GM23338 (cell line): ENCODE data around the gene RAPGEF4.

Experiments used
- CREB1 ChIP-seq: fragments of 250-450 bp; sonication (Bioruptor Pico); IDR thresholded peaks from 2 replicates; pipeline ENCODE4 v1.5.0; 2020; ENCODE audit warnings: low read depth, mild to moderate bottlenecking, moderate library complexity
- EZH2 ChIP-seq: fragments of 200-600 bp; sonication (generic); IDR thresholded peaks from one replicate; pipeline ENCODE4 v1.8.0; 2017; ENCODE audit warnings: antibody characterized with exemption, mild to moderate bottlenecking, low read depth; ENCODE audit not compliant: unreplicated experiment
- EZH2phosphoT487 ChIP-seq: fragments of 200-600 bp; sonication (generic); IDR thresholded peaks from one replicate; pipeline ENCODE4 v1.8.1; 2018; ENCODE audit warnings: antibody characterized with exemption; ENCODE audit not compliant: unreplicated experiment
- JUNB ChIP-seq: IDR thresholded peaks from one replicate; pipeline ENCODE4 v1.6.1; 2016; ENCODE audit warnings: antibody characterized with exemption; ENCODE audit not compliant: unreplicated experiment
- NANOG ChIP-seq: IDR thresholded peaks from 2 replicates; pipeline ENCODE4 v1.6.1; 2016; ENCODE audit warnings: antibody characterized with exemption, borderline replicate concordance
- POLR2AphosphoS5 ChIP-seq: IDR thresholded peaks from 2 replicates; pipeline ENCODE4 v1.6.1; 2016; ENCODE audit warnings: antibody characterized with exemption, low read depth
- STAT1 ChIP-seq: IDR thresholded peaks from one replicate; pipeline ENCODE4 v1.6.1; 2016; ENCODE audit warnings: antibody characterized with exemption; ENCODE audit not compliant: unreplicated experiment
- ZNF114 ChIP-seq: fragments of 250-450 bp; sonication (Bioruptor Pico); IDR thresholded peaks from 2 replicates; pipeline ENCODE4 v1.5.0; 2020; ENCODE audit warnings: mild to moderate bottlenecking, moderate library complexity
- ZNF331 ChIP-seq: fragments of 250-450 bp; sonication (Bioruptor Pico); IDR thresholded peaks from 2 replicates; pipeline ENCODE4 v1.5.0; 2020; ENCODE audit warnings: low read depth, mild to moderate bottlenecking, moderate library complexity
- TF ChIP-seq, protein P1 (sequence below), 2 experiments: fragments of 200-600 bp in 1 of 2; sonication (generic) in 1 of 2; conservative IDR thresholded peaks; 2 replicates each; pipeline versions ENCODE4 v1.5.1 to v1.6.1; 2016 to 2017; ENCODE audit warnings: antibody characterized with exemption in 2 of 2, low read depth in 2 of 2, mild to moderate bottlenecking in 2 of 2, moderate library complexity in 1 of 2
- TF ChIP-seq, protein P2 (sequence below): IDR thresholded peaks from one replicate; pipeline ENCODE4 v1.6.1; 2018; ENCODE audit warnings: antibody characterized with exemption; ENCODE audit not compliant: unreplicated experiment
- TF ChIP-seq, protein P3 (sequence below): fragments of 250-450 bp; sonication (Bioruptor Pico); IDR thresholded peaks from 2 replicates; pipeline ENCODE4 v1.5.0; 2020; ENCODE audit warnings: mild to moderate bottlenecking, moderate library complexity

DNA sequence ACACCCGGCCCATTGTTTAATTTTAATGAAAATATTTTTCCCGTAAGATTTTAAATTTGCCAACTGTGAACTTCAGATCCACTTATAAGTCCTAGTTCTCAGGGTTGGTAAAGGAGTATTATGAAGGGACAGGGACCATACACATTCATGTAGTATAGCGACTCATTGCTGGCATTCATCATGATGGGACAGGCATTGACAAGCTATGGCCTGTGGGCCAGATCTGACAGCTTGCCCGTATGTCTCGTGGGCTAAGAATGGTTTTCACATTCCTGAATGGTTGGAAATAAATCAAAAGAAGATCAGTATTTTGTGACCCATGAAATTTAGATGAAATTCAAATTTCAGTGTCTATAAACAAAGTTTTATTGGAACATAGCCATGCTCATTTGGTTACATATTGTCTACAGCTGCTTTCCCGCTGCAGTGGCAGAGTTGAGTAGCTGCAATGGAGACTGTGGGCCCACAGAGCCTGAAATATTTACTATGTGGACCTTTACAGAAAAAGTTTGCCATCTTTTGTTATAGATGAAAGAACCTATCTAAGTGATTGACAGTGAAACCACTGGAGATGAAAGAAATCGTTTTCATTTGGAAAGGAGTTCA is 4.1 kb downstream of the RAPGEF4 start:
- TF ChIP-seq, protein P1, sequence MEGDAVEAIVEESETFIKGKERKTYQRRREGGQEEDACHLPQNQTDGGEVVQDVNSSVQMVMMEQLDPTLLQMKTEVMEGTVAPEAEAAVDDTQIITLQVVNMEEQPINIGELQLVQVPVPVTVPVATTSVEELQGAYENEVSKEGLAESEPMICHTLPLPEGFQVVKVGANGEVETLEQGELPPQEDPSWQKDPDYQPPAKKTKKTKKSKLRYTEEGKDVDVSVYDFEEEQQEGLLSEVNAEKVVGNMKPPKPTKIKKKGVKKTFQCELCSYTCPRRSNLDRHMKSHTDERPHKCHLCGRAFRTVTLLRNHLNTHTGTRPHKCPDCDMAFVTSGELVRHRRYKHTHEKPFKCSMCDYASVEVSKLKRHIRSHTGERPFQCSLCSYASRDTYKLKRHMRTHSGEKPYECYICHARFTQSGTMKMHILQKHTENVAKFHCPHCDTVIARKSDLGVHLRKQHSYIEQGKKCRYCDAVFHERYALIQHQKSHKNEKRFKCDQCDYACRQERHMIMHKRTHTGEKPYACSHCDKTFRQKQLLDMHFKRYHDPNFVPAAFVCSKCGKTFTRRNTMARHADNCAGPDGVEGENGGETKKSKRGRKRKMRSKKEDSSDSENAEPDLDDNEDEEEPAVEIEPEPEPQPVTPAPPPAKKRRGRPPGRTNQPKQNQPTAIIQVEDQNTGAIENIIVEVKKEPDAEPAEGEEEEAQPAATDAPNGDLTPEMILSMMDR (conservative IDR thresholded peaks at IDR 0.05; ENCODE audit: low read depth in 2 of 2), result no peak
- no peak for TF ChIP-seq CREB1 (CRISPR knock-in tag)
- no peak for TF ChIP-seq POLR2AphosphoS5
- TF ChIP-seq, protein P2, sequence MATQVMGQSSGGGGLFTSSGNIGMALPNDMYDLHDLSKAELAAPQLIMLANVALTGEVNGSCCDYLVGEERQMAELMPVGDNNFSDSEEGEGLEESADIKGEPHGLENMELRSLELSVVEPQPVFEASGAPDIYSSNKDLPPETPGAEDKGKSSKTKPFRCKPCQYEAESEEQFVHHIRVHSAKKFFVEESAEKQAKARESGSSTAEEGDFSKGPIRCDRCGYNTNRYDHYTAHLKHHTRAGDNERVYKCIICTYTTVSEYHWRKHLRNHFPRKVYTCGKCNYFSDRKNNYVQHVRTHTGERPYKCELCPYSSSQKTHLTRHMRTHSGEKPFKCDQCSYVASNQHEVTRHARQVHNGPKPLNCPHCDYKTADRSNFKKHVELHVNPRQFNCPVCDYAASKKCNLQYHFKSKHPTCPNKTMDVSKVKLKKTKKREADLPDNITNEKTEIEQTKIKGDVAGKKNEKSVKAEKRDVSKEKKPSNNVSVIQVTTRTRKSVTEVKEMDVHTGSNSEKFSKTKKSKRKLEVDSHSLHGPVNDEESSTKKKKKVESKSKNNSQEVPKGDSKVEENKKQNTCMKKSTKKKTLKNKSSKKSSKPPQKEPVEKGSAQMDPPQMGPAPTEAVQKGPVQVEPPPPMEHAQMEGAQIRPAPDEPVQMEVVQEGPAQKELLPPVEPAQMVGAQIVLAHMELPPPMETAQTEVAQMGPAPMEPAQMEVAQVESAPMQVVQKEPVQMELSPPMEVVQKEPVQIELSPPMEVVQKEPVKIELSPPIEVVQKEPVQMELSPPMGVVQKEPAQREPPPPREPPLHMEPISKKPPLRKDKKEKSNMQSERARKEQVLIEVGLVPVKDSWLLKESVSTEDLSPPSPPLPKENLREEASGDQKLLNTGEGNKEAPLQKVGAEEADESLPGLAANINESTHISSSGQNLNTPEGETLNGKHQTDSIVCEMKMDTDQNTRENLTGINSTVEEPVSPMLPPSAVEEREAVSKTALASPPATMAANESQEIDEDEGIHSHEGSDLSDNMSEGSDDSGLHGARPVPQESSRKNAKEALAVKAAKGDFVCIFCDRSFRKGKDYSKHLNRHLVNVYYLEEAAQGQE, result no peak
- TF ChIP-seq EZH2phosphoT487, result no peak
- TF ChIP-seq JUNB, result no peak
- no peak for TF ChIP-seq EZH2
- TF ChIP-seq NANOG, result no peak
- TF ChIP-seq STAT1, result no peak
- no peak for TF ChIP-seq ZNF114 (CRISPR knock-in tag)
- no peak for TF ChIP-seq ZNF331 (CRISPR knock-in tag)
- TF ChIP-seq, protein P3, sequence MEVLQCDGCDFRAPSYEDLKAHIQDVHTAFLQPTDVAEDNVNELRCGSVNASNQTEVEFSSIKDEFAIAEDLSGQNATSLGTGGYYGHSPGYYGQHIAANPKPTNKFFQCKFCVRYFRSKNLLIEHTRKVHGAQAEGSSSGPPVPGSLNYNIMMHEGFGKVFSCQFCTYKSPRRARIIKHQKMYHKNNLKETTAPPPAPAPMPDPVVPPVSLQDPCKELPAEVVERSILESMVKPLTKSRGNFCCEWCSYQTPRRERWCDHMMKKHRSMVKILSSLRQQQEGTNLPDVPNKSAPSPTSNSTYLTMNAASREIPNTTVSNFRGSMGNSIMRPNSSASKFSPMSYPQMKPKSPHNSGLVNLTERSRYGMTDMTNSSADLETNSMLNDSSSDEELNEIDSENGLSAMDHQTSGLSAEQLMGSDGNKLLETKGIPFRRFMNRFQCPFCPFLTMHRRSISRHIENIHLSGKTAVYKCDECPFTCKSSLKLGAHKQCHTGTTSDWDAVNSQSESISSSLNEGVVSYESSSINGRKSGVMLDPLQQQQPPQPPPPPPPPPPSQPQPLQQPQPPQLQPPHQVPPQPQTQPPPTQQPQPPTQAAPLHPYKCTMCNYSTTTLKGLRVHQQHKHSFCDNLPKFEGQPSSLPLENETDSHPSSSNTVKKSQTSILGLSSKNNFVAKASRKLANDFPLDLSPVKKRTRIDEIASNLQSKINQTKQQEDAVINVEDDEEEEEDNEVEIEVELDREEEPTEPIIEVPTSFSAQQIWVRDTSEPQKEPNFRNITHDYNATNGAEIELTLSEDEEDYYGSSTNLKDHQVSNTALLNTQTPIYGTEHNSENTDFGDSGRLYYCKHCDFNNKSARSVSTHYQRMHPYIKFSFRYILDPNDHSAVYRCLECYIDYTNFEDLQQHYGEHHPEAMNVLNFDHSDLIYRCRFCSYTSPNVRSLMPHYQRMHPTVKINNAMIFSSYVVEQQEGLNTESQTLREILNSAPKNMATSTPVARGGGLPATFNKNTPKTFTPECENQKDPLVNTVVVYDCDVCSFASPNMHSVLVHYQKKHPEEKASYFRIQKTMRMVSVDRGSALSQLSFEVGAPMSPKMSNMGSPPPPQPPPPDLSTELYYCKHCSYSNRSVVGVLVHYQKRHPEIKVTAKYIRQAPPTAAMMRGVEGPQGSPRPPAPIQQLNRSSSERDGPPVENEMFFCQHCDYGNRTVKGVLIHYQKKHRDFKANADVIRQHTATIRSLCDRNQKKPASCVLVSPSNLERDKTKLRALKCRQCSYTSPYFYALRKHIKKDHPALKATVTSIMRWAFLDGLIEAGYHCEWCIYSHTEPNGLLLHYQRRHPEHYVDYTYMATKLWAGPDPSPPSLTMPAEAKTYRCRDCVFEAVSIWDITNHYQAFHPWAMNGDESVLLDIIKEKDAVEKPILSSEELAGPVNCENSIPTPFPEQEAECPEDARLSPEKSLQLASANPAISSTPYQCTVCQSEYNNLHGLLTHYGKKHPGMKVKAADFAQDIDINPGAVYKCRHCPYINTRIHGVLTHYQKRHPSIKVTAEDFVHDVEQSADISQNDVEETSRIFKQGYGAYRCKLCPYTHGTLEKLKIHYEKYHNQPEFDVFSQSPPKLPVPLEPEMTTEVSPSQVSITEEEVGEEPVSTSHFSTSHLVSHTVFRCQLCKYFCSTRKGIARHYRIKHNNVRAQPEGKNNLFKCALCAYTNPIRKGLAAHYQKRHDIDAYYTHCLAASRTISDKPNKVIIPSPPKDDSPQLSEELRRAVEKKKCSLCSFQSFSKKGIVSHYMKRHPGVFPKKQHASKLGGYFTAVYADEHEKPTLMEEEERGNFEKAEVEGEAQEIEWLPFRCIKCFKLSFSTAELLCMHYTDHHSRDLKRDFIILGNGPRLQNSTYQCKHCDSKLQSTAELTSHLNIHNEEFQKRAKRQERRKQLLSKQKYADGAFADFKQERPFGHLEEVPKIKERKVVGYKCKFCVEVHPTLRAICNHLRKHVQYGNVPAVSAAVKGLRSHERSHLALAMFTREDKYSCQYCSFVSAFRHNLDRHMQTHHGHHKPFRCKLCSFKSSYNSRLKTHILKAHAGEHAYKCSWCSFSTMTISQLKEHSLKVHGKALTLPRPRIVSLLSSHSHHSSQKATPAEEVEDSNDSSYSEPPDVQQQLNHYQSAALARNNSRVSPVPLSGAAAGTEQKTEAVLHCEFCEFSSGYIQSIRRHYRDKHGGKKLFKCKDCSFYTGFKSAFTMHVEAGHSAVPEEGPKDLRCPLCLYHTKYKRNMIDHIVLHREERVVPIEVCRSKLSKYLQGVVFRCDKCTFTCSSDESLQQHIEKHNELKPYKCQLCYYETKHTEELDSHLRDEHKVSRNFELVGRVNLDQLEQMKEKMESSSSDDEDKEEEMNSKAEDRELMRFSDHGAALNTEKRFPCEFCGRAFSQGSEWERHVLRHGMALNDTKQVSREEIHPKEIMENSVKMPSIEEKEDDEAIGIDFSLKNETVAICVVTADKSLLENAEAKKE (CRISPR knock-in tag), result no peak
